GM04503 (cell line): ENCODE results near the gene MRPL39.

Experiments used
- DNase-seq: peaks from one replicate; pipeline ENCODE4 v3.0.0-alpha.2; 2012; ENCODE audit warnings: low read depth

Gene MRPL39

DNA sequence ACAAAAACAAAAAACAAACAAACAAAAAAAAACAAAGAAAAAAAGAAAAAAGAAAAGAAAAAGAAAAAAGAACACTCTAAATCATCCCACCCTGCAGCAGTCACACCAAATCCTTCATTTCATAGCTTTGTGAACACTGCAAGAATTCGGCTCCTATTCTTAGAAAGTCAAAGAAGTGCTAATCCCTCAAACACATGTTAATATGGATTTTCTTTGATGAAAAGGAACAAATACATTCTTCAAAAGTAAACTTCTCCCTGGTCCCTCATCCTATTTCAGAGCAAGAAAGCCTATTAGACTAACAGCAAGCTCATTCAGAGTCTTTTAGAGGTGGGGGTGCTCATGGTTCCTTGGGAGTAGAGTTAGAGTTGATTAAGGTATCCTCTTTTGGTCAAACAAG, 7.2 kb upstream of the MRPL39 start:
- no peak for DNase-seq

DNA sequence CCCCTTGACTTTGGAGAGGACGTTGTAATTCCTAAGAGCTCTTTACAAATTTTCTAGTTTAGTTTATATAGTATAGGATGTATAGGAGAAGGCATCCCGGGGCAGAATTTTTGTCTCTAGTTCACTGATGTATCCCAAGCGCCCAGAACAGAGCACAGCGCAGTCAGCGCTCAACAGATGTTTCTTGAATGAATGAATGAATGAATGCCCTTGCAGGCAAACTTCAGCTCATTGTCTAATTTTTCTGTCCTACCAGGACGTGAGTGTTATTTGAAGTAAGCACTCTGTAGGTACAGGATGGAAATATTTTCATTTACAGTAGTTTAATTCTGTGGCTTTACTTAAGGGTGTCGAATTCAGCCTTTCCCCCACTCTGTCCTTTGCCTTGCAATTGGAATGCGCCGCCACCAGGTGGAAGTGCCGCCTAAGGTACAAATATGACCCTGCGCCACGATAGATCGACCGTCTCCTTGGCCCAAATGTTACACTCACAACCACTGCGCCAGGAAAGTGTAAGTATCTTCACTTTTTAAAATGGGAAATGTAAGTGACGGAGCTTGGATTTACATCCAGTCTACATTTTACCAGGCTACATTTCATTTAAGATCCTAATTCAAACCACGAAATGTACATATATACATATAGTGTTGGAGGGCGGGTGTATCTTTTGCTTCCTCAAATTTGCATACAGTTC, 910 bp upstream of the MRPL39 start:
- peak; percentile 22 for DNase-seq

DNA sequence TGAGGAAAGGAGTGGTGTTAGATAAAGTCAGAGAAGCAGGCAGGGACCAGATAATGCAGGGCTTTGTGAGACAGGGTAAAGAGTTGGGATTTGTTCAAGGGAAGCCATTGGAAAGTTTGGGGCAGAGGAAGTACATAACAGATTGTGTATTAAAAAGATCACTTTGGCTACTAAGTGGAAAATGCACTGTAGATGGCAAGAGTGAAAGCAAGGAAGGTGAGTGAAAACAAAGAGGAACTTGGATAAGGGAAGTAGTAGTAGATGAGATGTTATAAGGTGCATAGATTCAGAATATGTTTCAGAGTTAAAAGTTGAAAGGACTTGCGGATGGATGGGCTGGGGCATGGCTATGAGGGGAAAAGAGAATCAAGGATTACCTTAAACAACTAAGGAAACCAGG, 17.4 kb downstream of the MRPL39 start:
- DNase-seq, result no peak

DNA sequence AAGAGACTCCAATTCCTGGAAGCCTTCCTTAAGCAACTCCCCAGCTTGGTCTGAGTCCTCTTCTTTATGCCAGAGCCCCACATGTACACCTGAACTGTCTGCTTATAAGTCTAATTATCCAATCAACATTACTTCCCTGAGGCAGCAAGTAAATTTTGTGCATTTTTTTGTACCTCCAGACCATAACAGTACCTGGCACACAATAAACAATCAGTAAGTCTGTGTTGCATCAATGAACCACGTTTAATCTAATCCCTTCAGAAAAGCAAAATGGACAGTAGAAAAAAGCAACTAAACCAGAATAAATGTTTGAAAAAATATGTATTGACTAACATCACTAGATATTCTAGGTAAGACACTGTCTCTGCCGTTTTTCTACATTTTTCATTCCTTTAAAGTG, 20.5 kb downstream of the MRPL39 start:
- DNase-seq, result no peak

DNA sequence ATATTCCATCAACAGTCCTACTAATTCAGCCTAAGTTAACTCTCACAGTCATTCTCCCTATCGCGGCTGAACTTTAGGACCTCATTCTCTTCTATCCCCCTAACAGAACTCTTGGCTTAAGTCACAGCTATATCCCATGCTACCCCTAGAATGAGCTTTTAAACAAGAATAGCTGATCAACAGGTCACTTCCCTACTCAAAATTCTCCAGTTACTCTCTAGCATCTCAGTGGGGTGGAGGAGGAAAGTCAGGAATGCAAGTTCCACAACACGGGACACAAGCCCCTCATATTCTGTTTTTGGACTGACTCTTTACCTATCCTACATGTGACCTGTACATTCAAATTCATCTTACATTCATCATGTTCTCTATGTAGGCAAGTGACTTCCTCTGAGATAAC, 21.0 kb downstream of the MRPL39 start:
- no peak for DNase-seq

DNA sequence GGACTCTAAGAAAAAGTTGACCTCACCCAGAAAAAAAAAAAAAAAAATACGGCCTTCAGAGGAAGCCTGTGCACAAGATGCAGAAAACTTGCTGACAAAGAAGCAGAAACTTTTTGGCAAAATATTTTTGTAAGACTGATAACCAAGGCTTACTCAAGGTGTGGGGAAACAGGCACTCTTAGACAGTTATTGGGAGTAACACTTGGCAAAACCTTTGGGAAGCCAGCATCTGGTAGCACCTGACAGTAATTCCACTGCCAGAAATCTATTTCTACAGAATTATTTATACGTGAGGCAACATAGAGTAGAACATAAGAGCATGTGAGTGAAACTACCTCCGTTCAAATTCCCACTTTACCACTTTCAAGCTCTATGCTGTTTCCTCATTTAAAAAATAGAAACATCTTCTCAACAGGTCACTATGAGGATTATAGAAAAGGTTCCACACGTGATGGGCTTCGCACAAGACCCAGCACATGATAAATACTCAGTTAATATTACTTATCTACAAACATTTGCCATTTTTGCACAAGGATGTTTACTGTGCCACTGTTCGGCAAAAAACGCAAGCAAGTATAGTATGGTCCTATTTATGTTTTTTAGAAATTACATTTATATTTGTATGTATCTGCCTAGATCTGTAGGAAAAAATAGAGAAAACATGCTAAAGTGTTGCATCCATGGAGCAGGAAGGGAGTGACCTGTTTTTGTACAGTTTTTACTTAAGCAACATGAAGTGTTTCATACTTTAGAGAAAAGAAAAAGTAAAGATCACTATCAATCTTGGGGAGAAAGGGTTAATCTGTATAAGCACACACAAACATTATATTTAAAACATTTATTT, 22.2 kb downstream of the MRPL39 start:
- no peak for DNase-seq

DNA sequence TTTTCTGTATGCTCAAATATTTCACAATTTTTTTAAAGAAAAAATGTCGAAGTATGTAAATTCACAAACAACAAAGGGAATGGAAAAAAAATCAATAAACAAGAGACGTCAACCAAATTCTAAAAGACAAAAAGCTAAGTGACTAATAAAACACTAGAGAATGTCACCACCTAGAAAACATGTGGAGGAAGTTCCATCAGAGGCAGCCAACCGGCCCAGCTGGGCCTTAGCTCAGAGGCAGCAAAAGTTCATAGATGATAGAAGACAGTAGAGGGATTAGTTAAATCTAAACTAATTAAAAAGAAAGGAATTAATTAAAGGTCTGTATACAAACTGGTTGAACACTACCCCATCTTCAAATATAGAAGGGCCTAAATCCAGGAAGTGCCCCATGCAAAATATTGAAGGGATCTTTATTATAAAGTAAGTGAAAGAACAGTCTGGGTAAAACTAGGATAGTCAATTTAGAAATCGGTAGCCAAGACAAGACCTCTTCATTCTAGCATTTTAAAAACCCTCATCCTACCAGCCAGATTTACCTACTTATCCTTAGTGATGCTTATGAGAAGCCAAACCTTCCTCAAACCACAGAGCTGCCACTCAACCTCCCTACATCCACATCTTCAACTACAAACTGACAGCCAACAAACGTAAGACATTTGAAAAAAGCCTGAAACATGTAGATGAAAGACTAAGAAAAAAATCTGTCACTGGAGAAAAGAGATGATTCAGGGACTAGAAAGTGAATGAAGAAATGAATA, 23.7 kb downstream of the MRPL39 start:
- DNase-seq, result no peak

DNA sequence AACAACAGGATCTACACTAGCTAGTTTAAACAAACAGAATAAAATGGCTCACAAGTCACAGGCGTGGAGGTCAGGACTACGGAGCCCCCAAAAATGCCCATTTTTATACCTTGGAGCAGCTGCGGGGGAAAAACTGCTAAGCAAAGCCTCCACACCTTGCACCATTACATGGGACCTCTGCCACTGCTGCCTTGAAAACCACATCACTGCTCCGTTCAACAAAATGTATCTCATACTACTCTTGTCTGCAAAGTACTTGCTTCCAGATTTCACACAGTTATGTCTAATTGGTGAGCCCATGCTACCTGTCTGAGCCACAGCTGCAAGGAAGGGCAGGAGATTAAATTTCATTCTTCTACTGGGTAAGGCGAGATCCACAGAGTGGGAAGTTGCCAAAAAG, 24.4 kb downstream of the MRPL39 start:
- no peak for DNase-seq

DNA sequence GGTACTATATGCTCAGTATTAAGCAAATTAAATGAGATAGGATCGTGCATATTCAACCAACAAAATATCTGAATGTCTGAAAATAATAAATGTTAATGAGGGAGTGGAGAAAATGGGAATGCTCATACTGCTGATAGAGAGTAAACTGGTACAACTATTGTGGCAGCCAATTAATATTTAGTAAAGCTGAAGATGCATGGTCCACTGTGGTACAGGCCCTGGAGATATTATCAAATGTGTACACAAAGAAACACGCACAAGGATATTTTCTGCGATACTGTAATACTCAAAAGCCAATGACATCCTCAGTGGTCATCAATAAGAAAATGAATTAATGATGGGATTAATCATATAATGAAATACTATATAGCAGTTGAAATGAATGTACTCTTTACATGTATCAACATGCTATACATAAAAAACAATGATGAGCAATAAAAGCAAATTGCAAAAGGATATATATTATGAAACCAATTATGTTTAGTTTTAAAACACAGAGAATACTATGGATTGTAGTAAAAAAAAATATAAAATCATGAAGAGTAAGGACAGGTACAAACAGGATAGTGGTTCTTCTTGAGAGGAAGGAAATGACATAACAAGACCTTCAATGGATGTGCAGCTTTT, 25.0 kb downstream of the MRPL39 start:
- DNase-seq, result no peak

DNA sequence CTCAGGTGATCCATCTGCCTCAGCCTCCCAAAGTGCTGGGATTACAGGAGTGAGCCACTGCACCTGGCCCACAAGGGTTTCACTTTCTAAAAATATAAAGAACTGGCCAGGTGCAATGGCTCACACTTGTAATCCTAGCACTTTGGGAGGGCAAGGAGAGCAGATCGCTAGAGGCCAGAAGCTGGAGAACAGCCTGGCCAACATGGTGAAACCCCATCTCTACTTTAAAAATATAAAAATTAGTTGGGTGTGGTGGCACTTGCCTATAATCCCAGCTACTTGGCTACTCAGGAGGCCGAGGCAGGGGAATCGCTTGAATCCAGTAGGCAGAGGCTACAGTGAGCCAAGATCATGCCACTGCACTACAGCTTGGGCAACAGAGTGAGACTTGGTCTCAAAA, 25.7 kb downstream of the MRPL39 start:
- DNase-seq, result no peak

DNA sequence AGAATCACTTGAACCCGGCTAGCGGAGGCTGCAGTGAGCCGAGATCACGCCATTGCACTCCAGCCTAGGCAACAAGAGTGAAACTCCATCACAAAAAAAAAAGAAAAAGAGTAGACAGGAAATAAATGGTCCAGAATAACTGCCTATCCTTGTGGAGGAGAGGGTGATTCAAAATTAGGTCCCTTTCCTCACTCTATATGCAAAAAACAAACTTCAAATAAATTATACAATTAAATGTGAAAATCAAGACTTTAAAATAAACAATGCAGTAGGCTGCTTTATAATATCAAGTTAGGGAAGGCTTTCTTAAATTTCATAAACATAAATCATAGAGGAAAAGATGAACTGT, 26.4 kb downstream of the MRPL39 start:
- DNase-seq, result no peak

DNA sequence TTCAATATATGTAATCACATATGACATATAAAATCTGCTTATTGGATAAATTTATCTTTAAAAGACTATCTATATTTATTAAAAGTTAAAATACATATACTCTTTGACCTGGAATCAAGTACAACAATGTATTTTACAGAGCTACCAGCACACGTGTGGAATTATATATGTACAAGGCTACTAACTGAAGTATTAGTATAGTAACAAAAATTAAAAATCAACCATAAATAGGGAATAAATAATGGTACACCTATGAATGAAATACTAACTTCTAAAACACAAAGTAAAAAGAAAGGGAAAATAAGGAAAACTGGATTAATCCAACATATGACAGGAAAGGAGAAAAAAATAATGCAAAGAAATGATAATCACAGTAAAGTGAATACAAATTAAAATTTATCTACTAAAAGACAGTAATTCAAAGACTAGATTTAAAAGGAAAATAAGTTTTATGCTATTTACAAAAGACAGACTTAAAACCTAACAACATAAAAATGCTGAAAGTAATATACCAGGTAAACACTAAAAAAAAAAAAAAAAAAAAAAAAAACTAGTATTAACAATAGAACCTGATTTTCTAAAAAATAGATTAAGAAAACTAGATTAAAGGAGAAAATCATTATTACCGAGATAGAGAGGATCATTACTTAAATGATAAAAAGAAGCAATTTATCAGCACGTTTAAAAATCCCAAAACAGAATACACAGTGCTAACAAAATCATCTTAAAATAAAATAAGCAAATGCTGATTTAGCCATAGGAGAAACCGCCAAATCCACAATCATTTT, 27.9 kb downstream of the MRPL39 start:
- no peak for DNase-seq

DNA sequence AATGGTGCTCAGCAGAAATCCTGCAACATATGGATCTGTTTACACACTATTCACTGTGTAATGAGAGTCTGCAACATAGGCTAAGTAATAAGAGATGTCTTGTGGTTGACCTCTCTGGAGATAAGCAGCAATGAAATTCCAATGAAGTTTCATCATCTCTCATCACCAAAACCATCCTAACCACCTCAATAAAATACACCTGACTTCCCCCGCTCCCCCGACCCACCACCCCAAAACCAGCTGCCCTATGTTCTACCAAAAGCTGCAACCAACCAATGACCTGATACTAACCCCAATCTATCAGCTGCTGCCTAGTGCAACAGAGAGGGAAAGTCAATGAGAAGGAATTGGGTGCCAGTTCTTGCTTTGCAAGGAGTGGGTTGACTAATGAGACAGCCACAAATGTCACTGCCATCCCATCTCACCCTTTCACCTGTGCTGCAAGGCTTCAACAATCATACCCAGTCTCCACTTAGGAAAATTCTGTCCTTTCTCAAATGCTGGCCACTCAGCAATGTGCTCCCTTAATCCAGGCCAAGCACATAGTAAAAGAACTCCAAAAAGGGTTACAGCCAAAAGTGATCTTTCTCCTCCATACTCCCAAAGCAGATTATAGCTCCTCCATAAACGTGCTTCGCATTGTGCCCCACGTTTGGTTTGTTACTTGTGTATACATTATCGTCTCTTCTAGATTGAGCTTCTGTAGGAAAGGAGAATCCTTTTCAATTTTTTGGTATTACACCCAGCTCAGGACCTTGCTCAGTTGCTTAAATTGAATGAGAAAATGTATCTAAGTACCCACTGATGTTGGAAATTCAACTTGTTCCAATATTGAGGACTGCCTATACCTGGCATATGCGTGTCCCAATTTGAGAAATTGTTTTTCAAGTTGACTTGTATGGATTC, 29.0 kb downstream of the MRPL39 start:
- no peak for DNase-seq

DNA sequence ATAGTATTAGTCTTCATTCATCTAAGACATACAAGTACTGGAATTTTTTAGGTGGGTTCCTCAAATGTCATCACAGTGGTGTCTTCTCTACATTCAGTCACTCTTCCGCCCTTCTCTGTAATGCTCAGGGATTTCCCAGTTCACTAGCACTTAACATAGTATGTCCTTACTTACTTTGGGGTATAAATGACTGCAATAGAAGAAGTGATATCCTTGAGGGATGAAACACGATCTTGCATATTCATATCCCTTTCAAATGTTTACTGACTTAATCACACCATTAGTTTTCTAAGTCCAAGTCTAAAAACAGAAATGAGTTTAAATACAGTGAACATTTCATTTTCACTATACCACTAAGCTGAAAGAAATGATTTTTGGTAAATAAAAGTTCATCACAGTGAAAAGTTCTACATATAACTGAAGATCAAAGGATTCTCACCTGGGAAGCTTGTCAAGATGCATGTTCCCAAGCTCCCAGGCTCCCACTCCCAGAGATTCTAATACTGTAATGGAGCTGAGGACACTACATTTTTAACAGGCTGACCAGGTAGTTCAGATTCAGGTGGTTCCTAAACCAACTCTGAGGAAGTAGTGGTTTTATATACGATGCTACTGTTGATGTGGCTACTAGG, 29.7 kb downstream of the MRPL39 start:
- DNase-seq, result no peak

DNA sequence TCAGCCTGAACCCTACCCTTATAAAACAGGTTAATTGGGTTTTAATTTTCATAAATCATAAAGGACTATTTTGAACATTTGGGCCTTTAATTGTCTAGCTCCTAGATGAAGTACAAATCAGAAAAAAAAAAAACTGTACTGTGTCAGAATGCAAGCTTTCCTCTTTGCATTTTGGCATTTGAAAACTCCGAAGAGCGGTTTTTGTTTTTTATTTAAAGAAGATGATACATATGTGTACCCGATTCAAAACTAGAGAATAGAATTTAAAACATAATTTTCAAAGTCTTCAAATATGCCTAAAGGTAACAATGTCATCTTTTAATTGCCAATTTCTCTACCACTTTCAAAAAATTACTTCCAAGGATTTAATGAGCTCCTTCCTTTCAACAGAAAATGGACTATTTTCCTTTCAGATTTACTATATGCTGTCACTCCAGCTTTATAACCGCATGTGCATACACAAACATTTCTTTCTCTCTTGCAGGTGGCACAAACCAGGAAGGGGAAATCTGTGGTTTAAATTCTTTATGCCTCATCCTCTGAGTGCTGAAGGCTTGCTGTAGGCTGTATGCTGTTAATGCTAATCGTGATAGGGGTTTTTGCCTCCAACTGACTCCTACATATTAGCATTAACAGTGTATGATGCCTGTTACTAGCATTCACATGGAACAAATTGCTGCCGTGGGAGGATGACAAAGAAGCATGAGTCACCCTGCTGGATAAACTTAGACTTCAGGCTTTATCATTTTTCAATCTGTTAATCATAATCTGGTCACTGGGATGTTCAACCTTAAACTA, 33.7 kb downstream of the MRPL39 start:
- DNase-seq, result peak; percentile 46

DNA sequence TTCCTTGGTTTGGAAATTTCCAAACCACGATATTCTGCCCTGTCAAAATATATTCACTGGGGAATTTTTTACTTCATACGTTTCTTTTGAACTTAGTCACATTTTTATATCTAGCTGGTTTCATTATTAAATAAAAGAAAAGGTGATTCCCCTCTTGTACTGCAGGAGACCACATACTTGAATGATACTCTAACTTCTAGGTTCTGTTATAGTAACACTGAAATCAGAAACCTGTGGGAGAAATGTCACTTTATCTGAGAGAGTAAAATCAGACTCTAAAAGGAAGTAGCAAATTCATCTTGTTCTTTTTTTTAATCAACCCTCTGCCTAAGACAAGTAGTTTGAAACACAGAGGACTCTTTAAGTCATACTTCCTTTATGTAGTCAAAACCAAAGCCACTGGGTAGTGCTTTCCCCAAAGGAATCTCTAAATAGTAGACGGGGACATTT, 34.4 kb downstream of the MRPL39 start:
- DNase-seq, result no peak

DNA sequence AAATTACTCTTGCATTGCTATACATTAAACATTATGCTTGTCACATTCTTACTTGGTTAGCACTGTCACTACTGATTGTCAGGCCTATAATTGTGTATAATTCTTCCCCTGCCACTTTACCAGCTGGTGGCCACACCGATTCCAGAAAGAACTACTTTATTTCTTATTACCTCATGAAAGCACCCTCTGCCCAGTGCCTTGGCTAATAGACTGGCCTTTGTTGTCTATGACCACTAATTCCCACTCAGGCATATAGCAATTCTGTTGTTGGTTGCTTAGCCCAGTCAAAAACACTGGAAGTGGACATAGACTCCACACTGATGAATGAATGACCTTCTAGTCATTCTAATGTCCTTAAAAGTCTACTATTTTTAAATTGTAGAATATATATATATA, 35.6 kb downstream of the MRPL39 start:
- DNase-seq, result no peak

DNA sequence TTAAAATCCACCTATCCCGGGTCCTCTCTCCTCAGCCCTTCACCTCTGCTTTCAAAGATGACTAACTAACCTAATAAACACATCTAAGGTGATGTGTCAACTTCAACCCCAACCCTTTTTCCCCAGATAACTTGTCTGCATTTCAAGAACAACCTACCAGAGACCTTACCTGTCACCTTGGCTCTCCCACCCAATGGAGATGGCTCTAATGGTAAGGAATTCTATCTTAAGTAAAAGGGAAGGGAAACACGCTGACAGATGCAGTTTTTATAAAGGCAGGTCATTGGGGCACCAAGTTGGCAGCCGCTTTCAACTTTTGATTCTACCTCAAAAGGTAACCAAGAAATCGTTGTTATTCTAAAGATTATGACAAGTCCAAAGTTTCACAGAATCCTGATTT, 37.6 kb downstream of the MRPL39 start:
- DNase-seq, result no peak

DNA sequence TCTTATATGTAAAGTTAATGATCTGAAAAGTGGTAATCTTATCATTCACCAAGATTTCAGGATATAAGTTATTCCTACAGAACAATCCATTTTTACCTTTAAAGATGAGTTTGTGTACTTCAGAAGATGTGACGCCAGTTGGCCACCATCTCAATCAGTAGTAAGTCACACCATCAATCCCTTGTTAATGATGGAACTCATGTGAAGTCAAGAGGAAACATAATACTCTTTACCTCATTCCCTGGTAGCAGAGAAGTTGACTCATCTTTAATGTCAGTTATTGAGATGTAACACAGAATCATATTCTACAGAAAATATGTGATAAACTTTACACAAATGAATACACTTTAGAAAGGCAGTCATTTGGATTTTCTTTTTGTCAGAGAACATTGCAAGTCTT, 38.2 kb downstream of the MRPL39 start:
- no peak for DNase-seq
